MG63 (cell line): ENCODE measurements around the gene KIRREL3. TPM values are rescaled to one million over a fixed set of nuclear protein-coding genes. Genes with fewer than 3 reads are reported as not detected.

Experiments used
- DNase-seq: peaks from one replicate; pipeline ENCODE4 v3.0.0-alpha.2; 2020
- H3K27me3 ChIP-seq: fragments of 250-450 bp; sonication (Bioruptor Pico); 2 replicates; pipeline ENCODE4 v1.5.1; 2020; ENCODE audit warnings: mild to moderate bottlenecking, moderate library complexity
- H3K36me3 ChIP-seq: fragments of 250-450 bp; sonication (Bioruptor Pico); 2 replicates; pipeline ENCODE4 v1.5.1; 2020; ENCODE audit warnings: mild to moderate bottlenecking, moderate library complexity
- H3K4me3 ChIP-seq: fragments of 250-450 bp; sonication (Bioruptor Pico); 2 replicates; pipeline ENCODE4 v1.5.1; 2020; ENCODE audit warnings: mild to moderate bottlenecking, moderate library complexity
- H3K9me3 ChIP-seq: fragments of 250-450 bp; sonication (Bioruptor Pico); 2 replicates; pipeline ENCODE4 v1.5.1; 2020; ENCODE audit warnings: mild to moderate bottlenecking, moderate library complexity
- total RNA-seq: library from RNA; depleted of rRNA; stranded (reverse); fragments of >200 nt; shearing (Covaris generic); gene quantifications from 2 replicates; pipeline ENCODE4 v1.2.3, GENCODE V29; 2014; ENCODE audit warnings: low replicate concordance

Gene KIRREL3
- total RNA-seq, 1 experiment from 2014 or later, result 11.7 TPM

DNA sequence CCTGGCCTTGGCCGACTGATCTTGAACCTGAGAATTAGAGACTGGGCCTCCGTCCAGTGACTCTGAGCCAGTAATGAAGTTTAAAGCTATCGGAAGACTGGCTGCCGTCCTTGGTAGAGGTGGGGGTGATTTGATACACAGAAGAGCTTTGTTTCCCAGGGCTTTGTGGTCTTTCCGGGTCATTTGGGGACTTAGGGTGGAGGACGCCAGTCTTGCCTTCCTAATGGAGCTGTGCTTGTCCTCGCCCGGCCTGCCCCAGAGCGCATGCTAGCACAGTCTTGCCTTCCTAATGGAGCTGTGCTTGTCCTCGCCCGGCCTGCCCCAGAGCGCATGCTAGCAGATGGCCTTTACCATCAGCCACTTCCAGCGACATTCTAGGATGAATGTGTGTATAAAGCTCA, 579.3 kb downstream of the KIRREL3 start:
- peaks cover 14% of the 10 kb centered on the region; the same call in 1 of the 2 replicates for H3K36me3 ChIP-seq
- no peaks in the 10 kb centered on the region for H3K27me3 ChIP-seq
- H3K9me3 ChIP-seq, result no peaks in the 10 kb centered on the region
- DNase-seq, result no peak
- H3K4me3 ChIP-seq, result no peak overlapping the region

DNA sequence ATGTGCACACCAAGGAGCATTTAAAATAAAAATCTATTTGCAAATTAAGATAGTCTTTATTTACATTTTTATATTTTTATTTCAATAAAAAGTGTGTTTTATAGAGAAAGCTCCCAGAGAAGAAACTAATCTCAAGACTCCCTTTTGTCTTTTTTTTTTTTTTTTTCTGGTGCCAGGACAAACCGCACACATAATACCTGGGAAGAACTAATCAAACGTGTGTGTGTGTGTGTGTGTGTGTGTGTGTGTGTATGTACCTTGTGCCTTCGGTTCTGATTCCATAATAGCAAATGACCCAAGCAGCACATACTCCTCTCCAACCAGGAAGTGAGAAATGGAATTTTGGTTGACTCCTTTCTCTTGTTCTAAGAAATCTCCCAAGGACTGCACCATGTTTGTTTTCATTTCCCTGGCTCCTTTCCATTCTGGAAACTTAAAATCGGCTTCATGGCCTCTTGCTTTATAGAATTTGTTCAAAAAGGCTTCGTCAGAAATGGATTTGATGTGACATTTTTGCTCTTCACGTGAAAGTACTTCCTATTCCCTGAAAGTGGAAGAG, 579.8 kb downstream of the KIRREL3 start:
- H3K27me3 ChIP-seq, result no peaks in the 10 kb centered on the region
- H3K36me3 ChIP-seq, result peaks cover 17% of the 10 kb centered on the region
- H3K4me3 ChIP-seq, result no peak overlapping the region
- DNase-seq, result no peak
- no peaks in the 10 kb centered on the region for H3K9me3 ChIP-seq

DNA sequence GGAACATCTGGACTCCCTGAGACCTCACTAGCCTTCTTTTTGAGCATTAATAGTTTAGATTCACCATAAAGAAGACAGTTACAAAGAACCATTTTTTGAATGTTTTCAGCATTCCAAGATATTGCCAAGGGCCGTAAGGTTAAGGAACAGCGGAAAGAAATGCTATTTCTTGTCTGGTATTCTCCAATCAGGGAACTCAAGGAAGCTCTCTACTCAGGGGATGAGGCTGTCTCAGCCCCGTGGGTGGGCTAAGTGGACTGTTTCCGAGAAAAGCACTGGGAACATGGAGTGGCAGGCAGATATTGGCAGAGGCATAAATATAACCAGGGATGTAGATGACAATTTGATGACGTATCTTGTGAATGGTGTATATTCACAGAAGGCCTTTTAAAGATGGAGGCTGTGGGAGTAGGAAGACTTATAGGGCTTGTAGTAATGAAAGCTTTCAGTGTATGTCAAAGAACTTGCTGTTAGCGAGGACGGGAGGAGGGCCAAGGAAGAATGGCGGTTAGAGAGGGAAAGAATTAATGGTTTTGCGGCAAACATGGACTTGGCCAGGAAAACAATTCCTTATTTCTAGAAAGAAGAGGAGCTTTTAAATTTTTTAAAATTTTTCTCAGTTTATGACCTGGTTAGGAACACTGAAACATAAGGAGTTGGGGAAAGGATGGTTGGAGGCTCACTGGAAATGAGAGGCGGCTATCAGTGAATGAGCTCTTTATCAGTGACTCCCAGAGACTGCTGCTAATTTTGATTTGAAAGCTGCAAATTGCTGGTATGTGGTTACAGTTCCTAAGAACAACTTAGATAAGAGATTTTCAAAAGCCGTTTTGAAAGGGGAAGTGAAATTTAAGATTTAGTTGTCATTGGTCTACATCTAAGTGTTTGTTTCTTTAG, 580.5 kb downstream of the KIRREL3 start:
- H3K9me3 ChIP-seq, result no peaks in the 10 kb centered on the region
- H3K4me3 ChIP-seq, result no peak overlapping the region
- peaks cover 21% of the 10 kb centered on the region for H3K36me3 ChIP-seq
- DNase-seq, result no peak
- H3K27me3 ChIP-seq, result no peaks in the 10 kb centered on the region

DNA sequence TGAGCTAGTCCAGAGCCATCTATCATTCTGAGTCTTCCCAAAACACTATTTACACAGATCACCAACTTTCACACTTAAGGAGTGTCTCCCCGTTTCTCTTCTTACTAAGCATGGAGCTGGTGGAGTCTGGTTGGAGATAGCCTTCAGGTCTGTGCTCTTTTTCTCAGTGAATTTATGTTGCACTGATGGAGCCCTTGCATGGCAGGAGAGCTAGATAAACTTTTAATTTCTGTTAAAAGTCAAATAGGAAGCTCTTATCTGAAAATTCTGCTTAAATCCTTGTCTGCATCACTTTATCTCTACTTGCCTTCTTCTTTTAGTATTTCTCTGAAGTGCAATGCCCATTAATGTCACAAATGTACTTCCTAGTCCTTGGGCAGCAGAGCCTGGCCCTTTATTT, 581.7 kb downstream of the KIRREL3 start:
- peaks cover 23% of the 10 kb centered on the region for H3K36me3 ChIP-seq
- no peak overlapping the region for H3K4me3 ChIP-seq
- no peak for DNase-seq
- no peaks in the 10 kb centered on the region for H3K27me3 ChIP-seq
- H3K9me3 ChIP-seq, result no peaks in the 10 kb centered on the region

DNA sequence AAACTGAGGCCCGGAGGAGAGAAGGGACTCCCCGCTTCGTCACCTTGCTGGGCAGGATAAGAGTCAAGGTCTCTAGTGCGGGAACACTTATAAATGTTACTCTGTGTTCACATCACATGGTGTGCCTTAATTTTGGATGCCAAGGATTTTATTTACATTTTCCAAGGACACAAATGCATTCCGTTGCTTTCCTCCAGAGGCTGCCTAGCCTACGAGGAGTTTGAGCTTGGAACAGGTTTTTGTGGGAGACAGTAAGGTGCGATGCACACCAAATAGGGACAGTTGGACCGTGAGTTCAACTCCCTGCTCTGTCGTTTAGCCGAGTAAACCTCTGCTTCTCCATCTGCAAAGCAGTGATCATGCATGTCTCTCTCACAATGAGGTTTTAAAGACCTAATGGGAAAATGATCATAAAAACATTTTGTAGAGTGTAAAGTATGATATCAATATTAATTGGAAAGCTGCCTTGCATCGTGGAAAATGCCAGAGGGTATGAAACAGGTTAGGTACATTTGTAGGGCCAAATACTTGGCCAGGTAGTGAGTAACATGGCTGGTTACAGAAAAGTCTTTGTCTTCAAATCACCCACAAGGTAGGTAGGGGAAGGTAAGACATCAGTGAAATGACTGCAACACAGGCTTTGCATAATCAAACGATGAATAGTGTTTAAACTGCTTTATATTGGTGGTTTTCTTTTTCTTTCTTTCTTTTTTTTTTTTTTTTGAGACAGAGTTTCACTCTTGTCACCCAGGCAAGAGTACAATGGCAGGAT, 583.3 kb downstream of the KIRREL3 start:
- no peak overlapping the region for H3K4me3 ChIP-seq
- H3K36me3 ChIP-seq, result peaks cover 36% of the 10 kb centered on the region
- no peaks in the 10 kb centered on the region for H3K9me3 ChIP-seq
- H3K27me3 ChIP-seq, result no peaks in the 10 kb centered on the region
- no peak for DNase-seq

DNA sequence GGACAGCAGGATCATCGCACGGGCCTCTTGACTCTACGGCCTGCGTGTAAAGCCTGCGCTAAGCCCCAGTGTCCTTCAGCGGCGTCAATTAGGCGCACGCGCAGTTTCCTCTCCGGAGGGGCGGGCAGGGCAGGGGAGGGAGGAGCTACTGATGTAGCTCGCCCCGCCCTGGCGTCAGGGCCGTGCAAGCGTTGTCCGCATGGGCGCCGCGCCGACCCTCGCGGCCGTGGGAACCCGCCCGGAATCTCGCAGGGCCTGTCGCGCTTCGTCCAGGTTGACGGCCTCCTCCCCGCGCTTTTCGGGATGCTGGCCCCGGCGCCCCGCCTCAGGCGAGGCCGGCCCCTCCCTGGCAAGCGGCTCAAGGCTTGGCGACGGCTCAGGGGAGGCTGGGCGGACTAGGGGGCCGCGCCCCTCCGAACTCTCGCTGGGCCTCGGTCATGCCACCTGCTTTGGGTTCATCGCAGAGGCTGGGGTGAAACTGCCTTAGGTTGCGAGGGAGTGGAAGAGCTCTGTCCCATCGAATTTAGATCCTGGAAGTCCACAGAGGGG, 584.0 kb downstream of the KIRREL3 start:
- no peak for DNase-seq
- no peak overlapping the region for H3K4me3 ChIP-seq
- peaks cover 41% of the 10 kb centered on the region for H3K36me3 ChIP-seq
- H3K27me3 ChIP-seq, result no peaks in the 10 kb centered on the region
- no peaks in the 10 kb centered on the region for H3K9me3 ChIP-seq

DNA sequence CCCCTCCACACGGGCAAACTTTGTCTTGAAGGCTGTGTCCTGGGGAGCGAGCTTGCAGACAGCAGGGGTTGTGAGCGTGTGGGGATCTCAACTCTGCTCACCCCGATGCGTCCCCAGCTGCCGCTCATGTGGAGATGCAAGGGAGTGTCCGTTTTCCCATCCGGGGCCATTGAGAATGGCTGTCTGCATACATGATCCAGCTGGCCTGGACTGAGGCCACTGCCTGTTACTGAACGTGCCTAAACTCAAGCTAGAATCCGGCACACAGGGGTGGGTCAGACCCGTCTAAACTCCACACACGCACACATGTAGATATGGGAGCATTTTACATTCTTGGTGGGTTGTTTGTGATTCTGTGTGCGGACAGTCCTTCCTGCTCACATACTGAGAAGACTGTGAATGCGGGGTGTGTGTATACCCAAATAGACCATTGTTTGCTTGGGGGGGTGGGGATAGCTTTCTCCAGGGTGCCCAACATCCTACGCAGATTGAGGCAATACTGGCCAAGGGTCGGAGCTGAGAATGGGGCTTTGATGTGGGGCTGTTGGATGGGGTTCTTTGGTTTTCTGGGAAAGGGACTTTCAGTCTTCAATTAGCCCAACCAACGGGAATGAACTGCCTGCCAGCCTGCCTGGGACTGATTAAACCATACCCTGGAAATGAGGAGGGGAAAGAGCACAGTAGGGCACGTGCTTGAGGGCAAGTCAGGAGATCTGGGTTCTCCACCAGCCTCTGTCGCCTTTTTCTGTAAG, 584.7 kb downstream of the KIRREL3 start:
- no peaks in the 10 kb centered on the region for H3K27me3 ChIP-seq
- DNase-seq, result no peak
- no peak overlapping the region for H3K4me3 ChIP-seq
- H3K36me3 ChIP-seq, result peaks cover 40% of the 10 kb centered on the region
- H3K9me3 ChIP-seq, result no peaks in the 10 kb centered on the region

DNA sequence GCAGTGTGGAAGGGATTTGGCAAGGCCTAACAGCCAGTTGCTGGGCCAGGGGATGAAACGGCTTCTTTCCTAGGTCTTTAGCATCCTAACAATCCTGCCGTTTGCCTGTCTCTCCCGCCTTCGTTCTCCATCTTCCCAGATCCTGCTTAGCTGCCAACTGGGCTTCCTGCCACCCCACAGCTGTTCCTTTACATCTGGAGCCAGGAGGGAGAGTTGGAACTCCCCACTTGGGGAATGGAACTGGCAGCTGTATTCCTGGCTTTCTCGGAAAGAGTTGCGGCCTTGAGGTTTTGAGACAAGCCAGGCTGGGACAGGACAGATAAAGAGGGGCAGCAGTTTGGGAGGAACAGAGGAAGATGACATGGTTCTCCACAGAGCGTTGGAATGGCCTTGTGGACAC, 585.4 kb downstream of the KIRREL3 start:
- DNase-seq, result peak; percentile 93
- Histone ChIP-seq H3K36me3 (peaks cover 41% of the 10 kb centered on the region), H3K4me3 (no peak overlapping the region), H3K9me3 (no peaks in the 10 kb centered on the region), H3K27me3 (no peaks in the 10 kb centered on the region)

DNA sequence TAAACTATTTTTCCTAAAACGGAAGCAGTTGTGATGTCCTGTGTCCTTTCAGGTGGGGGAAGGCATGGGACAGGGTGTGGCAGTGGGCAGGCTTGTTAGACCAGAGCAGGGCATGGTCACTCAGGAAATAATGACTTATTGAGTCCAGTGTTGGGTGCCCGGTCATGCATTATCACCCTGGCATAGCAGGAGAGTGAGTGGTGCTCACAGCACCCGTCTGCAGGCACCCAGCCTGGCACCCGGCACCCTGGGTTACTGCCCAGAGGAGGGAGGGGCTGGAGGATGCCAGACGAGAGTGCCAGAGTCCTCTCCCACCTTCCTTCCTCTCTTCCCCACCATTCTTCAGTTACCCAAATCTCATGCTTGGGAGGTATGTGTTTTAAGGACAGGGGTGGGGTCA, 586.0 kb downstream of the KIRREL3 start:
- H3K27me3 ChIP-seq, result no peaks in the 10 kb centered on the region
- DNase-seq, result peak; percentile 93
- no peak overlapping the region for H3K4me3 ChIP-seq
- peaks cover 43% of the 10 kb centered on the region for H3K36me3 ChIP-seq
- H3K9me3 ChIP-seq, result no peaks in the 10 kb centered on the region

DNA sequence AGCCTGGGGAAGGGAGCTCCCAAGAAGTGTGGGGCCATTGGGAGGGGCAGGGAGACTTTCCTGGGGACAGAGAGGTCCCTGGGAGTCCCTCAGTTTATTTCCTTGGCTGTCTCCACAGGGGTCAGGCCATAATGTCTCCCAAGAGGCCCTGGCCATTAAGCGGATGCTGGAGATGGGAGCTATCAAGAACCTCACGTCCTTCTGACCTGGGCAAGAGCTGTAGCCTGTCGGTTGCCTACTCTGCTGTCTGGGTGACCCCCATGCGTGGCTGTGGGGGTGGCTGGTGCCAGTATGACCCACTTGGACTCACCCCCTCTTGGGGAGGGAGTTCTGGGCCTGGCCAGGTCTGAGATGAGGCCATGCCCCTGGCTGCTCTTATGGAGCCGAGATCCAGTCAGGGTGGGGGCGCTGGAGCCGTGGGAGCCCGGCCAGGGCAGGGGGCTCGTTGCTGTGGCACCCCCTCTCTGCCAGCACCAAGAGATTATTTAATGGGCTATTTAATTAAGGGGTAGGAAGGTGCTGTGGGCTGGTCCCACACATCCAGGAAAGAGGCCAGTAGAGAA, 586.6 kb downstream of the KIRREL3 start:
- DNase-seq, result no peak
- H3K36me3 ChIP-seq, result peaks cover 46% of the 10 kb centered on the region
- no peaks in the 10 kb centered on the region for H3K27me3 ChIP-seq
- no peak overlapping the region for H3K4me3 ChIP-seq
- H3K9me3 ChIP-seq, result no peaks in the 10 kb centered on the region

DNA sequence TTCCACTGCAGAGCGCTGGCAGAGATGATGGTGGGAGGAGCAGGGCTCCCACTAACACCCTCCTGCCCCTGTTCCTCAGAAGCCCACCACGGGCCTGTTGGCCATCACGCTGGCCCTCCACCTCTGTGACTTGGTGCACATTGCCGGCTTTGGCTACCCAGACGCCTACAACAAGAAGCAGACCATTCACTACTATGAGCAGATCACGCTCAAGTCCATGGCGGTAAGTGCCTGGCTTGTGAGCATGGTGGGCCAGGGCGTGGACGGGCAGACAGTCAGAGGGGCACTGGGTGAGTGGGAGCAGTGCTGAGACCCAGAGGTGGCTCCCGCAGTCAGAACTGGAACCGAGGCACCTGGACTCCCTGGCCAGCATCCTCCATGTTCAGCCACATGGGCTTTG, 587.1 kb downstream of the KIRREL3 start:
- H3K4me3 ChIP-seq, result no peak overlapping the region
- no peak for DNase-seq
- H3K36me3 ChIP-seq, result peaks cover 48% of the 10 kb centered on the region
- H3K9me3 ChIP-seq, result no peaks in the 10 kb centered on the region
- no peaks in the 10 kb centered on the region for H3K27me3 ChIP-seq

DNA sequence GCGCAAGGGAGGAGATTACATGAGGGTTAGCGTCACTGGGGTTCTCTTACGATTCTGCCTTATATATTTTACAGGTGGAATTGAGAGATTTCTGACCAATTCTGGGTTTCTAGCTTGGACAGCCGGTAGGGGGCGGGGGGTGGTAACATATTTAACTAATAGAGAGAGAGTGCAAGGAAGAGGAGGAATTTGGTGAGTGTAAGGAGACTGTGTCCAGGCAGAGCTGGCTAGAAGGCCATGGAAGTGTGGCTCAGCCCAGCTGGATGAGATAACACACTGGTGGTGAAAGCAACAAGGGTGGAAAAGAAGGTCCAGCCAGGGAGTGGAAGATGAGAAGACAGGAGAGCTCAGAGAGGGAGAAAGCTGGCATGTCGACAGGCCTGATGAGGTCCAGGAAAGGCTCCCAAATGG, 588.6 kb downstream of the KIRREL3 start:
- H3K36me3 ChIP-seq, result peaks cover 48% of the 10 kb centered on the region
- H3K9me3 ChIP-seq, result no peaks in the 10 kb centered on the region
- H3K4me3 ChIP-seq, result no peak overlapping the region
- no peaks in the 10 kb centered on the region for H3K27me3 ChIP-seq
- DNase-seq, result peak; percentile 20

DNA sequence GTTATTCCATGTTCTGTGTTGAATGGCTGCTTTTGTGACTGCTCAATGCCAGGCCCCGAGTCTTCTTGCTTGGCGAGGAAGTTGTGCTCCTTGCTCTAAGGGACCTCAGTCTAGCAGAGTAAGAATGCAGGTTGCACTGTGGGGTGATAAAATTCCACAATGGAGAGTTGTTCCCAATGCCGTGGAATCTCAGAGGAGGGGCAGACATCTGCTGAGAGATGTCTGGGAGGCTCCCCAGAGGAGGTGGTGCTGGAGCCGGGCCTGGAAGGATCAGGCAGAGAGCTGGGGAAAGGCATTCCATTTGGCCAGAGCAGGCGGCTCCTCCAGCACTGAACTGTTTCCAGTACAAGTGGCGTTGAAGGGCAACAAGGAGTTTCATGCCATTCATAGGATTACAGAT, 589.9 kb downstream of the KIRREL3 start:
- H3K27me3 ChIP-seq, result no peaks in the 10 kb centered on the region
- peaks cover 42% of the 10 kb centered on the region for H3K36me3 ChIP-seq
- H3K9me3 ChIP-seq, result no peaks in the 10 kb centered on the region
- peak; percentile 31 for DNase-seq
- no peak overlapping the region for H3K4me3 ChIP-seq

DNA sequence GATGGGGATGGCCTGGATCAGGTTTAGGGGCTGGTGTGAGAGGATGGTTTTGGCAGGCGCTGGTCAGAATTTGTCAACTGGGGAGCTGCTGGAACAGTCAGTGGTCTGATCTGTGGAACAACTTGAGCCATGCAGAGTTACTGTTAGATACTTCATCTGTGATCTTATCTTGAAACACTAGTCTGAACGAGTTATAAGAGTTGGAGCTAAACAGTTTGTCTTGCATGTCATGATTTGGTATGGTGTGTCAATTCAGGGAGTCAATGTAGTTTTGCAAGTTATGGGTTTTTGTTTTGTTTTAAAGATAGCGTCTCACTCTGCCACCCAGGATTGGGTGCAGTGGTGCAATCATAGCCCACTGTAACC, 591.0 kb downstream of the KIRREL3 start:
- no peak for DNase-seq
- H3K4me3 ChIP-seq, result no peak overlapping the region
- H3K36me3 ChIP-seq, result peaks cover 40% of the 10 kb centered on the region
- H3K9me3 ChIP-seq, result no peaks in the 10 kb centered on the region
- H3K27me3 ChIP-seq, result no peaks in the 10 kb centered on the region

DNA sequence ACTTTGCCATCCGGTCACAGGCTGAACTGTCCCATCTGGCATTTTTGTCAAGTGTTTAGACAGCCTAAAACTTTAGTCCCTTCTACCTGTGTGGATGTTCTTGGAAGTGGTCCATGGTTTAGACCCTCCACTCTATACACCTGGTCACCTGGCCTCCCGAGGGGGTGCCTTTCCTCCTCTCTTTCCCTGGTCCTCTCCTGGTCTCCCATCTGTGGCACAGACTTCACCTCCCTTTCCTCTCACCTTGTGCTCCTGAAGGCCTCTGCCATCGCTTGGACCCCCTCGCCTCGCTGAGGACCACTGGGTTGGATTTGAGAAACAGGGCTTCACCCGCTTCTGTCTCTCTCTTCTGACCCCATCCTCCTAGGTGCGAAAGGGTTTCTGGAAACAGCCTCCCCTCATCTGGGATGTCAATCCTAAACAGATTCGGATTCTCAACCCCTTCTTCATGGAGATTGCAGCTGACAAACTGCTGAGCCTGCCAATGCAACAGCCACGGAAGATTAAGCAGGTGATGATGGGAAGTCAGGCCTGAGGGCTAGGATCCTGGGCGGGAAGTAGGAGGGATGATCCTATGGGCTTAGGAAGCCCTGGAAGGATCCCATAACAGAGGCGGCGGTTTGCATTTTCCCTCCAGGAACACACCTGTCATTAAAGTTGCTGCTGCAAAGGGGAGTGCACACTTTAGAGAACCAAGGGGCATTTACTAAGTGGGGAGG, 591.5 kb downstream of the KIRREL3 start:
- H3K27me3 ChIP-seq, result no peaks in the 10 kb centered on the region
- peaks cover 39% of the 10 kb centered on the region for H3K36me3 ChIP-seq
- no peaks in the 10 kb centered on the region for H3K9me3 ChIP-seq
- H3K4me3 ChIP-seq, result no peak overlapping the region
- no peak for DNase-seq

DNA sequence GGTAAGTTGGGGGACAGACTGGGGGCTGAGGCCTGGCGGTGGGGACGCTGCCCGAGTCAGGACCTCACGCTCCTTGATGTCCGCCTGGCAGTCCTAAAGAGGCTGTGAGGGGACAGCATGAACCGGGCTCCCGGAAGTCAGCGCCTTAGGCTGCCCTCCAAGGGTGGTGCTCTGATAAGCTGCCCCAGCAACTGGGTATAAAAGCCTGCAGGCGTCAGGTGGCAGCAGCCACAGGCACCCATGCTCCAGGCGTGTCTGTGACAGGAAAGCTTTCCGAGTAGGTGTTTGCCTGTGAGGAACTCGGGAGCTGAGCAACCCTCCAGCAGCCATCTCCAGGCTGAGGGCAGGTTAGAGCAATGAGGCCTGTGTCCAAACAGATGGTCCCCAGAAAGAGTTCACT, 592.1 kb downstream of the KIRREL3 start:
- H3K27me3 ChIP-seq, result no peaks in the 10 kb centered on the region
- no peak for DNase-seq

More for the DNA sequence above, 592.1 kb downstream of the KIRREL3 start:
- no peak overlapping the region for H3K4me3 ChIP-seq
- peaks cover 39% of the 10 kb centered on the region for H3K36me3 ChIP-seq
- no peaks in the 10 kb centered on the region for H3K9me3 ChIP-seq
